SW480 (cell line): ENCODE results near the gene DUSP18.
"Not testable (repeated sequence)": the region's sequence is repeated elsewhere in the genome, so short reads cannot be mapped to it uniquely, and the experiment has no call there.

ENCODE experiments used
- DNase-seq: peaks from one replicate; pipeline ENCODE4 v3.0.0-alpha.2; 2016; ENCODE audit warnings: low spot score

The DUSP18 gene

GRCh38 chr22:30679895-30680690, 12.4 kb upstream of the DUSP18 start:
- not testable (repeated sequence) for DNase-seq

GRCh38 chr22:30676565-30676964, 8.9 kb upstream of the DUSP18 start:
- not testable (repeated sequence) for DNase-seq

DNA sequence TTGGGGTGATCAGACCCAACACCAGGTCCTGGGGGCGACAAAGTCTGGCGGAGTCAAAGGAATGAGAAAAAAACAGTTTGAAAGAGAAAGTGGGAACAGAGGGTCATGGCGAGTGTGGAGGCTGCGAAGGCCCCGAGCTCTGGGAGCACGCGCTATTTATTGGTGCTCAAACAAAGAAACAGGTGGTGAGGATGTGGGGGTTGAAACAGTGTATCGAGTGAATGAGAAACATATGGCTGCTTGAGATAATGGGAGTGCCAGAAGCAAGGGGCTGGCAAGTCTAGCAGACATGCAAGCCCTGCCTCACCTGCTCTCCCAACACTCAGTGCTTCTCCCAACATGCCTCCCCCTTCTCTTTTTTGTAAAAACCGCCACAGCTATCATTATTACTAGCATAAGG, 7.8 kb upstream of the DUSP18 start:
- DNase-seq = no peak

GRCh38 chr22:30674482-30674881, 6.8 kb upstream of the DUSP18 start:
- DNase-seq = no peak

GRCh38 chr22:30673136-30673535, 5.5 kb upstream of the DUSP18 start:
- DNase-seq = no peak

DNA sequence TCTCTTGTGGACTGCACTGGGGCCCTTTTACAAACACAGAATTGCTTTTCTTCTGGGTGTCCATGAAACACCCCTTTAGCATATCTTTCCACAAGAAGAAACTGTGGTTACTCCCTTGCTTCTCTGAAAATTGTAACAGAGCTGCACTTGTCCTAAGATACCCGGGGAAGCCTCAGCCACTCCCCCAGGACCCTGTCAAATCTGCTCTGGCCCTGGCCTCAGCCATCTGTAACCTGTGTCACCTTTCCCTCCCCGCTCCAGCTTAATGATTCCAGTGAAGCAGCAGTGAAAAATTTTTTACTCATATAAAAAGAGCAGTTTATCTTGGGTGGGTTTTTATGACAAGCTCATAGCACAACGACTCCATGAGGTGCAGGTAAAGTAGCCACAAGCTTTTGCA, 3.4 kb upstream of the DUSP18 start:
- DNase-seq = no peak

DNA sequence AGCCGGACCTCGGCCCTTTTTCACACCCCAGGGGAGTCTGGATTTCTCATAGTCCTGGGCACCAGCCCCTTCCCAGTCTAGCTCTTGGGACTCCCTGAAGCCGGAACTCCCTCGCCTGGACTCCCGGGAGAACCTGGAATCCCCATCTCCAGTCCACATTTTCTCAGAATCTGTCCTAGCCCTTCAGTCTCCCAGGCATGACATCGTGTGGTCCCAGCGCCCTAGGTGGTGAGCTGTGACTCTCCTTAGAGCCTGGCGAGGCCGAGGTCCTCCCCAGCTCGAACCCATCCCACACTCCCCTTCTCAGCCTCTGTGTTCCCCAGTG, 673 bp upstream of the DUSP18 start:
- no peak for DNase-seq

DNA sequence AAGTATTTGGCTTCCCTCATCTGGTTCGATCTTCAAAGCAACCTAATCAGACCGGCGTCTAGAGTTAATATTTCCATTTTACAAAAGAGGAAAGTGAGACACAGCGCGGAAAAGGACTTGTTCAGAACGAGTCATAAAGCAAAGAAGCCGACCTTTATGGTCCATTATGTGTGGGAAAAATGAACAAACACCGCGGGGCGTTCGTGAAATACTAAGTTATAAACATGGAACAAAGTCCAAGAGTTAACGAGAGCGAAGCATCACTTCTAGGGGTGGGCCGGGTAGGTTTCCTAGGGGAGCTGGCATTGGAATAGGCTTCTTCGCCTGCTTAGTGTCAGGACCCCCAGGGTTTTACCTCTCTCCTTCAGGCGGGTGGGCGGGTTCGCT, 575 bp downstream of the DUSP18 start:
- DNase-seq = peak; percentile 18

DNA sequence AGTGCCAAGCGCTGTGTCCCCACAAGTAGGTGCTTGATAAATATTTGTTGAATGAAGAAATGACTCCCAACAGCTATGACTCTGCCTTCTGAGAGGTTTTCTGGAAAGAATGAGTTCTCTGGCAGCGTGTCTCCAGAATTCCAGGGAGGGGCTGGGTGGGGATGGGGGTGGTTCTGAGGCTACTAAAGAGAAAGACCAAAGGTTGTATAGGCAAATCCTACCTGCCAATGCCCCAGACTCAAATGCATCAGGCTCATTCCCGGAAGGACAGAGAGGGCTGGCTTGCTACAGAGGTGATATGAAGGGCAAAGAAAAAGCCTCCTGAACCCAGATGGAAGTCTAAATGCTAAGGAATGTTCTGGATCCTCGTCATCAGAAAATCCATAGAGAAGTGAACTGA, 1.9 kb downstream of the DUSP18 start:
- no peak for DNase-seq

DNA sequence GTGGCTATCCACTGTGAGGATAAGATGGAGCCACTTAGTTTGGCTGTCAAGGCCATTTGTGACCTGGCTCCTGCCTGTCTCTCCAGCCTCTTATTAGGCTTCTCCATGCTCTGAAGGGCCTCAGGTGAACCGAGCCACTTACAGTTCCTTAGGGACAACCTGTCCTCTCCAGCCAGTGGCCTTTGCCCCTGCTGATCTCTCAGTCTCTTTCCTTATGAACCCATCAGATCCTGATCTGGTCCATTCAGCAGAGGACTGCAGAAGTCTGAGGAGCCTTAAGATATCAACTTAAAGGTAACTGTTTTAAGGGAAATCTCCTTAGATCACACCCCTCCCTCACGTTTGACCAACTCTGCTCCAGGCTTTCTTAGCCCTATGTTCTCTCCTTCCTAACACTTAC, 2.4 kb downstream of the DUSP18 start:
- DNase-seq = no peak

DNA sequence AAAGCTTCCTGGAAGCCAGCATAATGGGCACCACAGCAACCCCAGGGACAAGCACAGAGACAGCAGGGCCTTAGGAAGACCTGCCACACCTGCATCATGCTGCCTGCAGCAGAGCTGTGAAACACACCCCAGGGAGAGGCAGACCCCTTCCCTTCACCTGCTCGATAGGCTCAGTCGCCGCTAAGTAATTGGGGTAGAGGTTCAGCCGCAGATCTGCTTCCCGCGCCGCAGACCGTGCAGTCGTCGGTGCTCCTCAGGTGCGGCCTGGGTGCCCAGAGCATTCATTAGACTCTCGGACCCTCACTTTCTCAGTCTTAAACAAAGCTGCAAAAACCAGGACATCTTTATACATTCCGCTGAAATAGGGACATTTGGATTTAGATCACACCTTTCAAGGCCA, 2.9 kb downstream of the DUSP18 start:
- no peak for DNase-seq

DNA sequence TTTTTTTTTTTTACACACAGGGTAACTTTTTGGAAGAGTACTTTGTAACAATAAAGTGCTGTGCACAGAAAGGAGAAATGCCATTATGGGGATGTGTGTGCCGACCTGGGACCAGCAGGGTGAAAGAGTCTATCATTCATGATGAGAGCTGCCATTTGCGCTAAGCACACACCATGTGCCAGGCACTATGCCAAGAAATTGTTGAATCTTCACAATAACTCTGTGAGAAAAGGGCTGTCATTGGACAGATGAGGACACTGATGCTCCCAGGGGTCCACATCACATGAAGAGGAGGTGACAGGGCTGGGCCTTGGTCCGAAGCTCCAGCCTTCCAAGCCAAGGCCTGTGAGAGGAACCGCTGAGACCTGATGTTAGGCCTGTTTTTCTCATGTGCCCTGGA, 5.6 kb downstream of the DUSP18 start:
- no peak for DNase-seq

GRCh38 chr22:30655532-30655931, 12.1 kb downstream of the DUSP18 start:
- no peak for DNase-seq

DNA sequence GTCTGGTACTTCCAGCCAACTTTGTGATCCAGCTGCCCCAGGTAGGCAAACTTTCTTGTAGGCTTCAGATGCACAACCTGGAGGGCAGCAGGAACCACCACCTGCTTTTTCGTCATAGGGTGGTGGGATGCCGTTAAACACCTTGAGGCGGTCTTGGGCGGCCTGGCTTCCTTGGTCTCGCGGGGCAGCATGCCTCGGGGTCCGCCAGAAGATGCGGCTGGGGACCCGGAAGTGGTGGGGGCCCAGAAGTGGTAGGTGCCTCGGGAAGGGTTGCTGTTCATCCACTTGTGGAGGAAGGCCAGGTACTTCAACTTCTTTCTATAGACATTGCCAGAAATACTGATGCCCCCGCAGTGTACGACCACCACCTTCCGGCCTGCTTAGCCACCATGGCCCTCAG, 13.3 kb downstream of the DUSP18 start:
- DNase-seq = no peak

DNA sequence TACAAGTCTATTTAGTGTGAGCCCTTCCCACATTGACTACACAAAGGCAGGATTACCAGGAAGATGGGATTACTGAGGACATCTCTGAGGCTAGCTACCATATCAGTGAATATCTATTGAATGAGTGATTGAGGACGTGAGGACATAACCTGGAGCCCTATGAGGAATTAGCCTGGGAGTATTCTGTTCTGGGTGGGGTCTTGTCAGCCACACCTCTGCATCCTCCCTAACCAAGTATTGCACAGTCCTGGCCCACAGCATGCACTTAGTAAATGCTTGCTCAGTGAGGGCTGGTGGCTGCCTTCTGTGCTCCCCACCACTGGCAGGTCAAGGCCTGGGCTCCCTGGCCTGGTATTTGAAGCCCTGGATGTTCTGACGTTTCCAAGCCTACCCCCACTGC, 14.8 kb downstream of the DUSP18 start:
- DNase-seq = no peak

GRCh38 chr22:30650508-30651116, 17.1 kb downstream of the DUSP18 start:
- DNase-seq = no peak

DNA sequence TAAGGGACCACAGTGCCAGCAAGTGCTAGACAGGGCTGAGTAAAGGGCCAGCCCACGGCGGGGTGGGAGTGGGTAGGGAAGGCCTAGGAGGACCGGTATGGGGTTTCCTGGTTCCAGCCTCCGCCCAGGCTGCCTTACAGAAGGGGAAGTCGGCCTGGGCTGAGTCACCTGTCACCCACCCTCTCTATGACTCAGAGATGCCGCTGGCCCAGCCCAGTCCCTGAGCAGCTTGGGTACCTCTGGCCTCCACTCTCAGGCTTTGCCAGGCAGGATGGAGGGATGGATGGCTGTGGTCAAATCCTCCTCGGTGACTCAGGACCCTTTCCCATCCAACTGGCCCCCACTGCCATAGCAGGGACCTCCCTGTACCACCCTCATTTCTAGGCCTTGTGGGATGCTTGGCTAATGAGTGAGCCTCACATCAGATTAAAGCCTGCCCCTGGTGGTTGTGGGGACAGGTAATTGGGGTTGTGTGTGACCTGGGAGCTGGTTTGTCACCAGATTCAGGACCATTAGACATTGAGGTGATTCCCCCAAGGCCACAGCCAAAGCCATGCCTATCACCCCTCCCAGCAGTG, 18.2 kb downstream of the DUSP18 start:
- DNase-seq = peak; percentile 91

- no peak for DNase-seq
Observed at GRCh38 chr22:30648825-30649224, 18.9 kb downstream of the DUSP18 start.

GRCh38 chr22:30647536-30647935, 20.1 kb downstream of the DUSP18 start:
- DNase-seq = no peak

- DNase-seq = no peak
Observed at GRCh38 chr22:30646518-30647160, 21.0 kb downstream of the DUSP18 start.

- DNase-seq = no peak
Observed at GRCh38 chr22:30643055-30643875, 24.4 kb downstream of the DUSP18 start.

- DNase-seq = no peak
Observed at GRCh38 chr22:30640839-30641430, 26.7 kb downstream of the DUSP18 start.
